Ascending aorta (tissue), 2 donors: Measurements from ENCODE around the gene C1orf159. TPM values are rescaled to one million over a fixed set of nuclear protein-coding genes. Genes with fewer than 3 reads are reported as not detected.

ENCODE experiments used
- DNase-seq, 2 donors: peaks; one replicate each; pipeline ENCODE4 v3.0.0-alpha.2; 2019; ENCODE audit warnings: low spot score in 2 of 2
- H3K27ac ChIP-seq, 2 donors: fragments of 200-600 bp; sonication (generic); one replicate each; pipeline ENCODE4 v1.5.1; 2016 to 2017; ENCODE audit warnings: mild to moderate bottlenecking in 1 of 2
- H3K27me3 ChIP-seq: fragments of 200-600 bp; sonication (generic); one replicate; pipeline ENCODE4 v1.5.1; 2017
- H3K36me3 ChIP-seq, 2 donors: fragments of 200-600 bp; sonication (generic); one replicate each; pipeline ENCODE4 v1.5.1; 2016
- H3K4me1 ChIP-seq, 2 donors: fragments of 200-600 bp; sonication (generic); one replicate each; pipeline ENCODE4 v1.5.1; 2016 to 2017; ENCODE audit warnings: mild to moderate bottlenecking in 1 of 2
- H3K4me3 ChIP-seq, 2 donors: fragments of 200-600 bp; sonication (generic); one replicate each; pipeline ENCODE4 v1.5.1; 2016 to 2017; ENCODE audit warnings: mild to moderate bottlenecking in 1 of 2
- H3K9me3 ChIP-seq, 2 donors: fragments of 200-600 bp; sonication (generic); one replicate each; pipeline ENCODE4 v1.5.1; 2016
- intact Hi-C: fragments of 100-400 bp; cut with DNase I; formaldehyde crosslinking; loops from one replicate; pipeline ENCODE4 v1.15.1; 2023
- total RNA-seq: library from RNA; depleted of rRNA; stranded (reverse); fragments of >200 nt; gene quantifications from one replicate; pipeline ENCODE4 v1.1.0, GENCODE V29; 2016
- TF ChIP-seq, protein P1 (sequence below), 3 experiments: fragments of 200-600 bp in 2 of 3; fragments of 450-650 bp in 1 of 3; sonication (generic) in 2 of 3; IDR thresholded peaks; one replicate each; pipeline ENCODE4 v1.5.1; 2016 to 2019; ENCODE audit warnings: antibody characterized with exemption in 3 of 3, mild to moderate bottlenecking in 1 of 3, moderate library complexity in 1 of 3

Gene C1orf159
- total RNA-seq, 1 donor from 2014 or later, result 23.7 TPM

DNA sequence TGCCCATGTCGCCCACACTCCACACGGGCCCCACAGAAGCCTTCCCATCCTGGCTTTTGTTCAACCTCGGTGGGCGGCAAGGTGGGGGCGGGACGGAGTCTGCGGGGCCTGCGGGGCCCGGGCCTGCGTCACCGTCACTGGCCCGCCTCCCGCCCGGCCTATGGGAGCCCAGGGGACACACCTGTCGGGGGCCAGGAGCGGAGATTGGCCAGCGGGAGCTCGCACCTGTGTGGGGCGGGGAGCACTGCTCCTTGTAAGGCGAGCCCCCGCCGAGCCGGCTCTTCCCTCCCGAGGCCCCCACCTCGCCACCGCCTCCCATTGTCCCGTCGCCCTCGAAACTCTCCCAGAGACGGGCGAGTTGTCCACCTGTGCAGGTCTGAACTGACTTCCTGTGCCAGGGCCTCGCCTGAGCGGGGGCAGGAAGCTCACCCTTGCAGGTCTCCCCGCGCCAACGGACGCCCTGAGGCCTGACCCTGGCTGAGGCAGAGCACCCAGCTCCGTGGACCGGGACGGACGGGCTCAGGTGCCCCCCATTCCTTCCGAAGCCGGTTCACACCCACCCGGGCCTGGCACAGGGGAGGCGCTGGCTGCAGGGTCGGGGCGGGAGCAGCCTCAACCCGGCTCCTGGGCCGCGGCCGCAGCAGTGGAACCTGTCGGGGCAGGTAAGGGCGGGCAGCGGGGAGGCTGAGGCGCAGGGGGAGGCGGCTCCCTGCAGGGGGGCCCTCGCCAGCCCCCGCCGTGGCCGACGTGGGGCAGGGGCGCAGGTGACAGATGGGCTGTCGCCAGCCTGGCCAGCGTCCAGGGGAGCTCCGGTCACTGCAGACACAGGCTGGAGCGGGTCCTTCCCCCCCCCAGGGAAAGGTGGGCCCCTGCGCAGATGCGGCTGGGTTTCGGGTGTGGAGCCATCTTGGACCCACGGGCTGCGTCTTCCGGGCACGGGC lies 47.0 kb upstream of the C1orf159 start:
- no peaks in the 10 kb centered on the region for H3K9me3 ChIP-seq
- peaks cover 4 to 8% of the 10 kb centered on the region in 2 donors for H3K4me1 ChIP-seq
- TF ChIP-seq, protein P1, sequence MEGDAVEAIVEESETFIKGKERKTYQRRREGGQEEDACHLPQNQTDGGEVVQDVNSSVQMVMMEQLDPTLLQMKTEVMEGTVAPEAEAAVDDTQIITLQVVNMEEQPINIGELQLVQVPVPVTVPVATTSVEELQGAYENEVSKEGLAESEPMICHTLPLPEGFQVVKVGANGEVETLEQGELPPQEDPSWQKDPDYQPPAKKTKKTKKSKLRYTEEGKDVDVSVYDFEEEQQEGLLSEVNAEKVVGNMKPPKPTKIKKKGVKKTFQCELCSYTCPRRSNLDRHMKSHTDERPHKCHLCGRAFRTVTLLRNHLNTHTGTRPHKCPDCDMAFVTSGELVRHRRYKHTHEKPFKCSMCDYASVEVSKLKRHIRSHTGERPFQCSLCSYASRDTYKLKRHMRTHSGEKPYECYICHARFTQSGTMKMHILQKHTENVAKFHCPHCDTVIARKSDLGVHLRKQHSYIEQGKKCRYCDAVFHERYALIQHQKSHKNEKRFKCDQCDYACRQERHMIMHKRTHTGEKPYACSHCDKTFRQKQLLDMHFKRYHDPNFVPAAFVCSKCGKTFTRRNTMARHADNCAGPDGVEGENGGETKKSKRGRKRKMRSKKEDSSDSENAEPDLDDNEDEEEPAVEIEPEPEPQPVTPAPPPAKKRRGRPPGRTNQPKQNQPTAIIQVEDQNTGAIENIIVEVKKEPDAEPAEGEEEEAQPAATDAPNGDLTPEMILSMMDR (IDR thresholded peaks at IDR 0.05), result no peak
- H3K27me3 ChIP-seq, result peaks cover 7% of the 10 kb centered on the region
- DNase-seq, result no peak
- no peak overlapping the region for H3K27ac ChIP-seq
- no peak overlapping the region for H3K4me3 ChIP-seq
- H3K36me3 ChIP-seq, result no peaks in the 10 kb centered on the region
- intact Hi-C loops, result no loop called here

DNA sequence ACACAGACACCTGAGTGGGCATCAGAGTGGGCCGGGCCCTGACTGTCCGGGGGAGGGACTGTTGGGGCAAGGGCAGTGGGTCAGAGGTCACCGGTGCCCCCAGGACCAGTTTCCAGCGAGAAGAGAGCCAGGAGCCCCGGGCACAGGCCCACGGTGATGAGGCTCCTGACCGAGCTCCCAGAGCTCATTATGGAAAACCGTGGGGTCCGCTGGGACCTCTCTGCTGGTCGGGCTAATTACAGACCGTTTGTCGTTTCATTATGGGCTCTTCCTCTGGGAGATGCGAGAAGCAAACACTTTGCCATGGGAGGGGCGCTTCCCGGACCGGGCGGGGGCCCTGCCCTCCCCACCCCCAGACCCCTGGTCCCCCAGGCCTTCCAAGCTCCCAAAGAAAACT lies 45.8 kb upstream of the C1orf159 start:
- Histone ChIP-seq H3K4me3 (no peak overlapping the region), H3K27me3 (peaks cover 7% of the 10 kb centered on the region), H3K4me1 (peaks cover 4 to 8% of the 10 kb centered on the region in 2 donors), H3K36me3 (no peaks in the 10 kb centered on the region), H3K27ac (no peak overlapping the region), H3K9me3 (no peaks in the 10 kb centered on the region)
- TF ChIP-seq, protein P1 (IDR thresholded peaks at IDR 0.05), result no peak
- no peak for DNase-seq
- intact Hi-C loops, result no loop called here

DNA sequence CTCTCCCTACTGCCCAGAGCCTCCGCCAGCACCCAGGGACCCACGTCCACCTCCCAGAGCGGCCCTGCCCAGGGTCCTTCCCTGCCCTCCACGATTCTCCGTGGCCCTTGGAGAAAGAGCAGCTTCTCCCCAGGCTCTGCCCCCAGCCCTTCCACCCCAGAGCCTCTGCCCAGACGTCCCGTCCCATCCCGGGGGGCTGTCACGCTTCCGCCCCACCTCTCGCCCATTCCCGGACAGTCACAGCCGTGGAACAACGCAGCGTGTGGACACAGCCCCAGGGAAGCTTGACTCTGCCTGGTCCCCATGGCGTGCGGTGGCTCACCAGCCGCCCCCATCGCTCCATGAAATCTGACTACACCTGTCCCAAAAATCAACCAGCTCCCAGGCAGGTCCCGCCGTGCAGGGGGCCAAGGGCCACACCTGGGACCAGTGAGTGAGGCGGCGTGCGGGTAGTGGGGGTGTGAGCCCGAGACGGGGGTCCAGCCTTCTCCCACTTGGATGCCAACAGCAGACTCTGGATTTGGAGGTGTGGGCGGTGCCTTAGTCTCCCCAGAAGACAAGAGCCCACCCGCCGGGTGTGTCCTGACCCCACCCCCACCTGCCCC lies 45.3 kb upstream of the C1orf159 start:
- Histone ChIP-seq H3K4me3 (no peak overlapping the region), H3K4me1 (peaks cover 4 to 8% of the 10 kb centered on the region in 2 donors), H3K36me3 (no peaks in the 10 kb centered on the region), H3K27me3 (peaks cover 7% of the 10 kb centered on the region), H3K9me3 (no peaks in the 10 kb centered on the region), H3K27ac (no peak overlapping the region)
- DNase-seq, result no peak
- intact Hi-C loops, result no loop called here
- TF ChIP-seq, protein P1 (IDR thresholded peaks at IDR 0.05), result no peak

DNA sequence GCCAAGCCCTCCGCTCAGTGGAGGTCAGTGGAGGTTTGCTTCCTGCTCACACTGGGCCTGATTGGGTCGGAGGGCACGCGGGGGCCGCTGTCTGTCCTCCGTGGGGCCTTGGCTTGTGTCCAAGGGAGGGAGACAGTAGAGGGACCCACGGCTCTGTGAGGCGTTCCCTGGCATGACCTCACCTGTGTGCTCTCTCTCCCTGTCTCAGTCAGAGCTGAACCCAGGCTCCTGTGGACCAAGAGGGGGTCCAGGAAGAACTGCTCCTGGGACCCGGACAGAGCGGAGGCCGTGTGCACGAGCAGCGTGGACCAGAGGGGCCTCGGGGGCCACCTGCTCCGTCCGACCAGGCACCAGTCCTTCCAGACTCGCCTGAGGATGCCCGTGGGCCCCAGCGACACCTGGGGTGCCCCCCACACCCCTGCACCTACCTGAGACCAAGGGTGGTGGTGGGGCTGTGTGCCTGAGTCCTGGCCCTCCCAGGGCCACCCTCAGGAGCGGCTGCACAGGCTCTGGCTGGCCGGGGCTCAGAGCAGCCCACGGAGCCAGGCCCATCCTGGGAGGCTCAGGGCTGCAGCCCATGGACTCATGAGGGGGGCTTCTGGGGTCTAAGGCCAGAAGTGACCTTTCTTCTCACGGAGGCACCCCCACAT lies 44.5 kb upstream of the C1orf159 start:
- H3K27me3 ChIP-seq, result peaks cover 7% of the 10 kb centered on the region
- H3K36me3 ChIP-seq, result no peaks in the 10 kb centered on the region
- TF ChIP-seq, protein P1 (IDR thresholded peaks at IDR 0.05), result no peak
- intact Hi-C loops, result no loop called here
- DNase-seq, result no peak
- H3K4me1 ChIP-seq, result peaks cover 4 to 8% of the 10 kb centered on the region in 2 donors
- no peak overlapping the region for H3K27ac ChIP-seq
- no peaks in the 10 kb centered on the region for H3K9me3 ChIP-seq
- H3K4me3 ChIP-seq, result no peak overlapping the region

DNA sequence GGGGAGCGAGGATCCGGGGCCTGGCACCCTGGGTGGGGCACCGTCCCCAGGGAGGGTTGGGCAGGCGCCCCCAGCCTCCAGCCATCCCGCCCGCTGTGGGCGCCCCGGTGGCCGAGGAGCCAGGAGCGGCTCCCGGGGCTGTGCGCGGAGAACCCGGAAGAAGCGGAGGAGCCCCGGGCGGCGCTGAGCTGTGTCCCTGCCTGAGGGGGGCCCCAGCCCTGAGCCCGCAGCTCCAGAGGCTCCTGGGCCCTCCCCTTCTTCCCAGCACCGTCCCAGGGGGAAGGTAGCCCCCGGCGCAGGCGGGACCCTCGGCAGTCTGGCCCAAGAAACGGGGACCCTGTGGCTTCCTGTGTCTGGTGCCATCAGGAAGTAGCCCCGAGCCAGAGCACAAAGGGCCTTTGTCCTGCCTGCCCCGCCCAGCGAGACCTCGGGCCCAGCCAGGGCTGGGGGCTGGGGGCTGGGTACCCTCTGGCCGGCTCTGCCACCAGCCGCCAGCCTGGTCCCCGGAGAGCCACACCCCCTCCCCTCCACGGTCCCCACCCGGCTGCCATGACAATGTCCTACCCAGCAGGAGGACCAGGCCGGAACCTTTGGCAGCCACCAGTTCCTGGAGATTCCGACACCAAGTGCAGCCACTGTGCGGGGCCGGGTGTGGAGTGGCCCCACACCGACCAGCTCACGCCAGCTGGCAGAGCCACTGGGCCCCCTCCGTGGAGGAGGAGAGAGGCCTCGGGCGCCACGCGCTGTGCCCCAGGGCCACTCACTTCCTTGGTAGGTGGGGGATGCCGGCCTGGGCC lies 42.2 kb upstream of the C1orf159 start:
- Histone ChIP-seq H3K27me3 (peaks cover 4% of the 10 kb centered on the region), H3K36me3 (no peaks in the 10 kb centered on the region), H3K4me1 (peaks cover 4 to 8% of the 10 kb centered on the region in 2 donors), H3K4me3 (peak overlapping the region; percentile 78 to 89), H3K27ac (peak overlapping the region; percentile 88 to 90), H3K9me3 (no peaks in the 10 kb centered on the region)
- intact Hi-C loops, result no loop called here
- peak in 1 of 2 donors; percentile 72 for DNase-seq
- TF ChIP-seq, protein P1 (IDR thresholded peaks at IDR 0.05), result no peak
